H9 (cell line): Measurements from ENCODE around the gene C15orf61. TPM values are rescaled to one million over a fixed set of nuclear protein-coding genes. Genes with fewer than 3 reads are reported as not detected.

Experiments used
- DNase-seq: peaks from one replicate; pipeline ENCODE4 v3.0.0-alpha.2; 2017
- H2AFZ ChIP-seq: one replicate; pipeline ENCODE4 v1.6.1; 2013; ENCODE audit warnings: mild to moderate bottlenecking, low read length, control low read depth, moderate library complexity
- H2AK5ac ChIP-seq: 2 replicates; pipeline ENCODE4 v1.6.1; 2013; ENCODE audit warnings: low read length, control low read depth, mixed read lengths; ENCODE audit not compliant: insufficient read length
- H2BK120ac ChIP-seq: one replicate; pipeline ENCODE4 v1.6.1; 2013; ENCODE audit warnings: low read depth, mild to moderate bottlenecking, low read length, control low read depth, inconsistent platforms; ENCODE audit not compliant: poor library complexity, severe bottlenecking
- H2BK12ac ChIP-seq: 2 replicates; pipeline ENCODE4 v1.6.1; 2013; ENCODE audit warnings: low read length, control low read depth, mixed read lengths, low read depth; ENCODE audit not compliant: insufficient read length
- H2BK15ac ChIP-seq: 2 replicates; pipeline ENCODE4 v1.6.1; 2013; ENCODE audit warnings: low read depth, low read length, control low read depth
- H2BK20ac ChIP-seq: one replicate; pipeline ENCODE4 v1.6.1; 2013; ENCODE audit warnings: low read depth, mild to moderate bottlenecking, low read length, control low read depth, inconsistent platforms; ENCODE audit not compliant: poor library complexity, severe bottlenecking
- H2BK5ac ChIP-seq: 2 replicates; pipeline ENCODE4 v1.6.1; 2013; ENCODE audit warnings: low read length, control low read depth, mixed read lengths; ENCODE audit not compliant: insufficient read length
- H3K14ac ChIP-seq: 2 replicates; pipeline ENCODE4 v1.6.1; 2013; ENCODE audit warnings: low read length, control low read depth; ENCODE audit not compliant: insufficient read depth
- H3K18ac ChIP-seq: 2 replicates; pipeline ENCODE4 v1.6.1; 2013; ENCODE audit warnings: low read depth, mild to moderate bottlenecking, mixed read lengths, low read length, control low read depth; ENCODE audit not compliant: insufficient read length
- H3K23ac ChIP-seq: 2 replicates; pipeline ENCODE4 v1.6.1; 2013; ENCODE audit warnings: low read length, control low read depth, mixed read lengths, low read depth; ENCODE audit not compliant: insufficient read length
- H3K23me2 ChIP-seq: 2 replicates; pipeline ENCODE4 v1.6.1; 2013; ENCODE audit warnings: low read depth, mild to moderate bottlenecking, mixed read lengths, low read length, control low read depth; ENCODE audit not compliant: insufficient read length, poor library complexity, severe bottlenecking
- H3K27ac ChIP-seq: 2 replicates; pipeline ENCODE4 v1.5.1; 2013; ENCODE audit warnings: low read length, control low read depth, mixed read lengths, low read depth; ENCODE audit not compliant: insufficient read length
- H3K27me3 ChIP-seq: 2 replicates; pipeline ENCODE4 v1.6.1; 2013; ENCODE audit warnings: low read length, control low read depth, inconsistent platforms; ENCODE audit not compliant: insufficient read depth
- H3K4ac ChIP-seq: 2 replicates; pipeline ENCODE4 v1.6.1; 2013; ENCODE audit warnings: low read depth, mild to moderate bottlenecking, control low read depth, inconsistent platforms, low read length, moderate library complexity
- H3K4me1 ChIP-seq: 2 replicates; pipeline ENCODE4 v1.6.1; 2013; ENCODE audit warnings: low read length, control low read depth, inconsistent platforms; ENCODE audit not compliant: insufficient read depth
- H3K4me2 ChIP-seq: 2 replicates; pipeline ENCODE4 v1.6.1; 2013; ENCODE audit warnings: low read length, control low read depth, mixed read lengths; ENCODE audit not compliant: insufficient read length, insufficient read depth
- H3K56ac ChIP-seq: 2 replicates; pipeline ENCODE4 v1.6.1; 2013; ENCODE audit warnings: low read depth, mild to moderate bottlenecking, mixed read lengths, low read length, control low read depth; ENCODE audit not compliant: insufficient read length
- H3K79me1 ChIP-seq: 2 replicates; pipeline ENCODE4 v1.6.1; 2013; ENCODE audit warnings: low read depth, mild to moderate bottlenecking, moderate library complexity, low read length, control low read depth, inconsistent platforms; ENCODE audit not compliant: insufficient read depth, poor library complexity, severe bottlenecking
- H3K79me2 ChIP-seq: 2 replicates; pipeline ENCODE4 v1.6.1; 2013; ENCODE audit warnings: low read length, control low read depth, inconsistent platforms; ENCODE audit not compliant: insufficient read depth
- H3K9ac ChIP-seq: 2 replicates; pipeline ENCODE4 v1.6.1; 2013; ENCODE audit warnings: low read length, control low read depth, mixed read lengths; ENCODE audit not compliant: insufficient read length; ENCODE audit errors: extremely low read depth
- H3K9me3 ChIP-seq: one replicate; pipeline ENCODE4 v1.6.1; 2013; ENCODE audit warnings: low read depth, low read length, inconsistent platforms; ENCODE audit not compliant: control insufficient read depth
- H3T11ph ChIP-seq: one replicate; pipeline ENCODE4 v1.6.1; 2013; ENCODE audit warnings: mild to moderate bottlenecking, low read length, control low read depth, inconsistent platforms
- H4K20me1 ChIP-seq: one replicate; pipeline ENCODE4 v1.6.1; 2013; ENCODE audit not compliant: control insufficient read depth, insufficient read length, insufficient read depth
- H4K5ac ChIP-seq: 2 replicates; pipeline ENCODE4 v1.6.1; 2013; ENCODE audit warnings: low read depth, mild to moderate bottlenecking, mixed read lengths, low read length, control low read depth; ENCODE audit not compliant: insufficient read length
- H4K8ac ChIP-seq: replicated peaks from 2 replicates; pipeline ENCODE4 v1.6.1; 2013; ENCODE audit warnings: low read length, control low read depth, mixed read lengths, low read depth; ENCODE audit not compliant: insufficient read length
- H4K91ac ChIP-seq: 2 replicates; pipeline ENCODE4 v1.6.1; 2013; ENCODE audit warnings: low read depth, mild to moderate bottlenecking, moderate library complexity, mixed read lengths, low read length, control low read depth; ENCODE audit not compliant: insufficient read length
- H3K27ac Mint-ChIP-seq, 3 experiments: 2 replicates in 2 of 3; 3 replicates in 1 of 3; pipeline ENCODE4 v1.8.0; 2020 to 2021; ENCODE audit warnings: mixed read lengths in 3 of 3, mild to moderate bottlenecking in 1 of 3, moderate library complexity in 1 of 3
- H3K27me3 Mint-ChIP-seq: 2 replicates; pipeline ENCODE4 v1.8.0; 2021; ENCODE audit warnings: low read depth, mild to moderate bottlenecking, moderate library complexity, mixed read lengths
- H3K36me3 Mint-ChIP-seq, 3 experiments: 2 replicates in 2 of 3; 3 replicates in 1 of 3; pipeline ENCODE4 v1.8.0; 2020 to 2021; ENCODE audit warnings: low read depth in 3 of 3, mixed read lengths in 3 of 3; ENCODE audit not compliant: insufficient read depth in 1 of 3
- H3K4me1 Mint-ChIP-seq, 2 experiments: 2 replicates each; pipeline ENCODE4 v1.8.0; 2020; ENCODE audit warnings: mixed read lengths in 2 of 2
- H3K4me3 Mint-ChIP-seq, 2 experiments: 2 replicates in 1 of 2; 3 replicates in 1 of 2; pipeline ENCODE4 v1.8.0; 2020 to 2021; ENCODE audit warnings: mild to moderate bottlenecking in 2 of 2, mixed read lengths in 2 of 2, moderate library complexity in 1 of 2
- H3K9me3 Mint-ChIP-seq, 2 experiments: 2 replicates in 1 of 2; 3 replicates in 1 of 2; pipeline ENCODE4 v1.8.0; 2020; ENCODE audit warnings: mild to moderate bottlenecking in 2 of 2, mixed read lengths in 2 of 2, moderate library complexity in 1 of 2
- WGBS: extraction: QIAGEN DNeasy Blood & Tissue Kit; methylation state at CpG from one replicate; pipeline ENCODE4 v1.1.7; 2013; ENCODE audit warnings: missing lambda C conversion rate, low lambda C conversion rate, mixed read lengths; ENCODE audit not compliant: insufficient read length; ENCODE audit errors: extremely low coverage; 5-methylcytosine and 5-hydroxymethylcytosine counted together
- total RNA-seq: library from RNA; stranded (reverse); gene quantifications from 2 replicates; pipeline ENCODE4 v1.2.1, GENCODE V29; 2021
- TF ChIP-seq, protein P1 (sequence below): fragments of 200-600 bp; sonication (generic); conservative IDR thresholded peaks from 3 replicates; pipeline ENCODE4 v1.8.0; 2021; ENCODE audit warnings: antibody characterized with exemption, mild to moderate bottlenecking

C15orf61 gene
- total RNA-seq, 1 experiment from 2014 or later: 2.6 TPM

GRCh38 chr15:67548862-67549651, 28.1 kb downstream of the C15orf61 start:
- H3K27me3 Mint-ChIP-seq: no peaks in the 10 kb centered on the region
- Histone ChIP-seq H2AFZ (no peak overlapping the region), H2BK120ac (no peak overlapping the region), H4K20me1 (no peaks in the 10 kb centered on the region), H3K14ac (no peak overlapping the region), H3K79me2 (no peaks in the 10 kb centered on the region), H2BK15ac (no peak overlapping the region), H3K23me2 (no peaks in the 10 kb centered on the region), H3K4me1 (peaks cover 4% of the 10 kb centered on the region; the same call in 1 of the 2 replicates), H2BK12ac (no peak overlapping the region), H3K9ac (no peak overlapping the region), H3K18ac (no peak overlapping the region), H3K79me1 (no peaks in the 10 kb centered on the region), H3K23ac (no peak overlapping the region), H2BK5ac (no peak overlapping the region), H4K91ac (no peak overlapping the region), H3K9me3 (no peaks in the 10 kb centered on the region), H2BK20ac (no peak overlapping the region), H4K5ac (no peak overlapping the region), H3K27ac (no peak overlapping the region), H2AK5ac (no peak overlapping the region), H4K8ac (no peak overlapping the region), H3K4me2 (peak overlapping the region; percentile 35), H3K27me3 (no peaks in the 10 kb centered on the region; the same call in 1 of the 2 replicates), H3T11ph (no peak overlapping the region), H3K56ac (no peak overlapping the region), H3K4ac (no peak overlapping the region)
- H3K4me1 Mint-ChIP-seq: peaks cover 21 to 22% of the 10 kb centered on the region in 2 experiments
- peak; percentile 81 for DNase-seq
- H3K9me3 Mint-ChIP-seq: no peaks in the 10 kb centered on the region
- H3K4me3 Mint-ChIP-seq: no peak overlapping the region
- peak overlapping the region in 1 of 3 experiments; percentile 39; a peak in 1 of 7 replicates for H3K27ac Mint-ChIP-seq
- no CpG with 5 or more reads among the region's 8 CpGs for WGBS
- H3K36me3 Mint-ChIP-seq: peaks cover 0 to 23% (median 13%) of the 10 kb centered on the region in 3 experiments; a peak in 5 of 7 replicates
- TF ChIP-seq, protein P1, sequence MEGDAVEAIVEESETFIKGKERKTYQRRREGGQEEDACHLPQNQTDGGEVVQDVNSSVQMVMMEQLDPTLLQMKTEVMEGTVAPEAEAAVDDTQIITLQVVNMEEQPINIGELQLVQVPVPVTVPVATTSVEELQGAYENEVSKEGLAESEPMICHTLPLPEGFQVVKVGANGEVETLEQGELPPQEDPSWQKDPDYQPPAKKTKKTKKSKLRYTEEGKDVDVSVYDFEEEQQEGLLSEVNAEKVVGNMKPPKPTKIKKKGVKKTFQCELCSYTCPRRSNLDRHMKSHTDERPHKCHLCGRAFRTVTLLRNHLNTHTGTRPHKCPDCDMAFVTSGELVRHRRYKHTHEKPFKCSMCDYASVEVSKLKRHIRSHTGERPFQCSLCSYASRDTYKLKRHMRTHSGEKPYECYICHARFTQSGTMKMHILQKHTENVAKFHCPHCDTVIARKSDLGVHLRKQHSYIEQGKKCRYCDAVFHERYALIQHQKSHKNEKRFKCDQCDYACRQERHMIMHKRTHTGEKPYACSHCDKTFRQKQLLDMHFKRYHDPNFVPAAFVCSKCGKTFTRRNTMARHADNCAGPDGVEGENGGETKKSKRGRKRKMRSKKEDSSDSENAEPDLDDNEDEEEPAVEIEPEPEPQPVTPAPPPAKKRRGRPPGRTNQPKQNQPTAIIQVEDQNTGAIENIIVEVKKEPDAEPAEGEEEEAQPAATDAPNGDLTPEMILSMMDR: no peak
